ENCODE data around the gene AGAP1. TPM values are rescaled to one million over a fixed set of nuclear protein-coding genes. Genes with fewer than 3 reads are reported as not detected.

Gene AGAP1
- total RNA-seq, 1 experiment from 2014 or later = 25.8 TPM

DNA sequence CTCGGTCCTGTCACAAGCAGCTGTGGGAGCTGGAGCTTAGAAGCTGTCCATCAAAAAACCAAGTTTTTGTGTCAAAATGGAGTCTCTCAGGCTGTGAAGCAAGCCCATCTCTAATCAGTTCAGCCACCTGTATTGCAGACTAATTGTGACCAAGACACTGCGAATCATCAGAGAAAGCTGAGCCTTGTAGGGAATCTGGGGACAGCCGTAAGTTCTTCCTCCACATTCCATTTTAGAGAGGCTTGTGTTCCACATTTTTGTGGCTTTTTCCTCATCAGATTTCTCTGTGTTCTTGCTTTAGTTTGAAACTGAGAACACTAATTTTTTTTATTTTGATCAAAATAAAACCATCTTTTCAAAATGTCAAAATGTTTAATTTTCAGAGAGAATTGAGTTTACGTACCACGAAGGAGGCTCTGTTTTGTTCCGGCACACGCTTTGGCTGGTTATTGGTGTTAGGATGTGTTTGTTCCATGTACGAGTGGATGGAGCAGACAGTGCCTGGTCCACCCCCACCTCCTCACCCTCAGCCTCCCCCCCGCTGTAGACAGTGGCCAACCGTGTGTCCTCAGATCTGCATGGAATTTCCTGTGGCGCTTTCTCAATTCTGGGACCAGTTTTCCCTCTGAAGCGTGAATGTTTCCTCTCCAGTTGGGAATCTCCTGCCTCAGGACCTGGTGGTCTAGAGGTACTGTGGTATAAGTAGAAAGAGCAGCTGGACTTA, 140.8 kb downstream of the AGAP1 start:
- Histone ChIP-seq H4K20me1 (ENCODE audit: control insufficient read depth, insufficient read depth, insufficient read length) (no peaks in the 10 kb centered on the region), H3K4me2 (ENCODE audit: insufficient read depth, insufficient read length, low read length) (no peak overlapping the region), H3K23ac (ENCODE audit: insufficient read length, low read depth, low read length) (no peak overlapping the region), H2AFZ (ENCODE audit: low read length) (no peak overlapping the region), H4K8ac (replicated peaks; ENCODE audit: insufficient read length, low read depth, low read length) (no peak overlapping the region), H4K5ac (ENCODE audit: insufficient read length, low read depth, low read length) (no peak overlapping the region), H2BK5ac (ENCODE audit: insufficient read length, low read length) (no peak overlapping the region), H2BK120ac (ENCODE audit: low read depth, low read length, poor library complexity, severe bottlenecking) (no peak overlapping the region), H3K27me3 (ENCODE audit: insufficient read depth, low read length) (no peaks in the 10 kb centered on the region), H3K79me2 (ENCODE audit: insufficient read depth, low read length) (no peaks in the 10 kb centered on the region; the same call in 1 of the 2 replicates), H3T11ph (ENCODE audit: low read length) (no peak overlapping the region), H3K14ac (ENCODE audit: insufficient read depth, low read length) (no peak overlapping the region), H3K56ac (ENCODE audit: insufficient read length, low read depth, low read length) (no peak overlapping the region), H2BK20ac (ENCODE audit: low read depth, low read length, poor library complexity, severe bottlenecking) (no peak overlapping the region), H2AK5ac (ENCODE audit: insufficient read length, low read length) (no peak overlapping the region), H3K18ac (ENCODE audit: insufficient read length, low read depth, low read length) (no peak overlapping the region), H3K27ac (ENCODE audit: insufficient read length, low read depth, low read length) (no peak overlapping the region), H3K9ac (ENCODE audit: extremely low read depth, insufficient read length, low read length) (no peak overlapping the region), H3K4me1 (ENCODE audit: insufficient read depth, low read length) (peaks cover 9% of the 10 kb centered on the region; the same call in 1 of the 2 replicates), H3K79me1 (ENCODE audit: insufficient read depth, low read depth, low read length, poor library complexity, severe bottlenecking) (peaks cover 3% of the 10 kb centered on the region), H3K9me3 (ENCODE audit: control insufficient read depth, low read depth, low read length) (no peaks in the 10 kb centered on the region), H3K23me2 (ENCODE audit: insufficient read length, low read depth, low read length, poor library complexity, severe bottlenecking) (no peaks in the 10 kb centered on the region), H4K91ac (ENCODE audit: insufficient read length, low read depth, low read length) (no peak overlapping the region), H2BK15ac (ENCODE audit: low read depth, low read length) (no peak overlapping the region), H3K4ac (ENCODE audit: low read depth, low read length) (no peak overlapping the region), H2BK12ac (ENCODE audit: insufficient read length, low read depth, low read length) (no peak overlapping the region)
- Mint-ChIP-seq H3K27me3 (ENCODE audit: low read depth) (no peaks in the 10 kb centered on the region), H3K4me1 (peaks cover 26 to 31% of the 10 kb centered on the region in 2 experiments), H3K4me3 (no peak overlapping the region), H3K27ac (no peak overlapping the region), H3K36me3 (ENCODE audit: insufficient read depth in 1 of 3, low read depth in 3 of 3) (no peaks in the 10 kb centered on the region; a peak in 1 of 7 replicates), H3K9me3 (no peaks in the 10 kb centered on the region)
- no peak for DNase-seq
- TF ChIP-seq, protein P1, sequence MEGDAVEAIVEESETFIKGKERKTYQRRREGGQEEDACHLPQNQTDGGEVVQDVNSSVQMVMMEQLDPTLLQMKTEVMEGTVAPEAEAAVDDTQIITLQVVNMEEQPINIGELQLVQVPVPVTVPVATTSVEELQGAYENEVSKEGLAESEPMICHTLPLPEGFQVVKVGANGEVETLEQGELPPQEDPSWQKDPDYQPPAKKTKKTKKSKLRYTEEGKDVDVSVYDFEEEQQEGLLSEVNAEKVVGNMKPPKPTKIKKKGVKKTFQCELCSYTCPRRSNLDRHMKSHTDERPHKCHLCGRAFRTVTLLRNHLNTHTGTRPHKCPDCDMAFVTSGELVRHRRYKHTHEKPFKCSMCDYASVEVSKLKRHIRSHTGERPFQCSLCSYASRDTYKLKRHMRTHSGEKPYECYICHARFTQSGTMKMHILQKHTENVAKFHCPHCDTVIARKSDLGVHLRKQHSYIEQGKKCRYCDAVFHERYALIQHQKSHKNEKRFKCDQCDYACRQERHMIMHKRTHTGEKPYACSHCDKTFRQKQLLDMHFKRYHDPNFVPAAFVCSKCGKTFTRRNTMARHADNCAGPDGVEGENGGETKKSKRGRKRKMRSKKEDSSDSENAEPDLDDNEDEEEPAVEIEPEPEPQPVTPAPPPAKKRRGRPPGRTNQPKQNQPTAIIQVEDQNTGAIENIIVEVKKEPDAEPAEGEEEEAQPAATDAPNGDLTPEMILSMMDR (conservative IDR thresholded peaks at IDR 0.05) = no peak
- no CpG with 5 or more reads among the region's 12 CpGs for WGBS (ENCODE audit: extremely low coverage, insufficient read length, low lambda C conversion rate)

All from H9 (cell line).